Lower lobe of right lung (tissue), 2 donors: ENCODE data around the gene ABI1. TPM values are rescaled to one million over a fixed set of nuclear protein-coding genes. Genes with fewer than 3 reads are reported as not detected.
A peak's percentile ranks its signal among the peaks of the same experiment; 100 is the strongest.

Experiments used
- ATAC-seq, 2 donors: fragments of 200-7000 bp; cut with Tn5 transposase; one replicate each; pipeline ENCODE4 v1.9.1; 2020 to 2022; ENCODE audit warnings: mild to moderate bottlenecking in 2 of 2, moderate library complexity in 2 of 2
- DNase-seq: peaks from one replicate; pipeline ENCODE4 v3.0.0-alpha.2; 2020
- H3K27ac ChIP-seq: fragments of 200-600 bp; one replicate; pipeline ENCODE4 v1.8.0; 2022
- H3K27me3 ChIP-seq: fragments of 200-600 bp; one replicate; pipeline ENCODE4 v1.8.0; 2022; ENCODE audit warnings: low read depth
- H3K36me3 ChIP-seq: fragments of 200-600 bp; one replicate; pipeline ENCODE4 v1.8.0; 2022; ENCODE audit warnings: mild to moderate bottlenecking
- H3K4me1 ChIP-seq: fragments of 200-600 bp; one replicate; pipeline ENCODE4 v1.8.0; 2022
- H3K4me3 ChIP-seq: fragments of 200-600 bp; one replicate; pipeline ENCODE4 v1.8.0; 2022; ENCODE audit warnings: mild to moderate bottlenecking
- H3K9me3 ChIP-seq: fragments of 200-600 bp; one replicate; pipeline ENCODE4 v1.8.0; 2022
- intact Hi-C: fragments of 100-400 bp; cut with DNase I; formaldehyde crosslinking; loops from one replicate; pipeline ENCODE4 v1.11.0; 2022
- total RNA-seq: library from RNA; stranded (reverse); fragmentation: NEBNext Ultra II Directional; extraction: Animal tissue kit (Norgen Biotek cat#: 25700); gene quantifications from one replicate; pipeline ENCODE4 v1.2.1, GENCODE V29; 2021
- TF ChIP-seq, protein P1 (sequence below): fragments of 200-600 bp; IDR thresholded peaks from one replicate; pipeline ENCODE4 v1.8.0; 2022; ENCODE audit warnings: antibody characterized with exemption, mild to moderate bottlenecking
- donor health status: DM: no; HTN: yes; CAD: no; lungs with severe emphysema.

Gene ABI1
- total RNA-seq, 1 donor from 2014 or later: 65.1 TPM

DNA sequence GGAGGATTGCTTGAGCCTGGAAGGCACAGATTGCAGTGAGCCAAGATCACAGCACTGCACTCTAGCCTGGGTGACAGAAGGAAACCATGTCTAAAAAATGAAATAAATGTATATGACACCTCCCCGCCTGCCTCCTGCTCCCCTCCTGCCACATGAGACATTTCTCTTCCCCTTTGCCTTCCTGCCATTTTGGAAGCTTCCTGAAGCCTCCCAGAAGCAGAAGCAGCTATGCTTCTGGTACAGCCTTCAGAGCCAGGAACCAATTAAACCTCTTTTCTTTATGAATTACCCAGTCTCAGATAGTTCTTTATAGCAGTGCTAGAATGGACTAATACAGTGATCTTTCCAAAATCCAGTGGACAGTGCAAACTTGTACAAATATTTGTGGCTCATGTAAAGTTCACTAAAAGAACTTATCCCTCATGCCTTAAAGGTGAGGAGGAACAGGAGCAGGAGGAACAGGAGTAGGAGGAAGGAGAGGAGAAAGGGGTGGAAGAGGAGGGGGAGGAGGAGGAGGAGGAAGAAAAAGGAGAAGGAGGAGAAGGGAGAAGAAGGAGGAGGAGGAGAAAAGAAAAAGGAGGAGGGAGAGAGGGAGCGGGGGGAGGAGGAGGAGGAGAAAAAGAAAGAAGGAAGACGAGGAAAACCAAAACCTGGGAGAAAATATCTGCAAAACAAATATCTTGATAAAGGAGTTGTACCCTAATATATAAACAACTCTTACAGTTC, 2.8 kb upstream of the ABI1 start:
- no peaks in the 10 kb centered on the region for H3K9me3 ChIP-seq
- peaks cover 14% of the 10 kb centered on the region for H3K4me1 ChIP-seq
- H3K27ac ChIP-seq: no peak overlapping the region
- H3K36me3 ChIP-seq: no peaks in the 10 kb centered on the region
- no peak overlapping the region for H3K4me3 ChIP-seq
- no peak for DNase-seq
- TF ChIP-seq, protein P1, sequence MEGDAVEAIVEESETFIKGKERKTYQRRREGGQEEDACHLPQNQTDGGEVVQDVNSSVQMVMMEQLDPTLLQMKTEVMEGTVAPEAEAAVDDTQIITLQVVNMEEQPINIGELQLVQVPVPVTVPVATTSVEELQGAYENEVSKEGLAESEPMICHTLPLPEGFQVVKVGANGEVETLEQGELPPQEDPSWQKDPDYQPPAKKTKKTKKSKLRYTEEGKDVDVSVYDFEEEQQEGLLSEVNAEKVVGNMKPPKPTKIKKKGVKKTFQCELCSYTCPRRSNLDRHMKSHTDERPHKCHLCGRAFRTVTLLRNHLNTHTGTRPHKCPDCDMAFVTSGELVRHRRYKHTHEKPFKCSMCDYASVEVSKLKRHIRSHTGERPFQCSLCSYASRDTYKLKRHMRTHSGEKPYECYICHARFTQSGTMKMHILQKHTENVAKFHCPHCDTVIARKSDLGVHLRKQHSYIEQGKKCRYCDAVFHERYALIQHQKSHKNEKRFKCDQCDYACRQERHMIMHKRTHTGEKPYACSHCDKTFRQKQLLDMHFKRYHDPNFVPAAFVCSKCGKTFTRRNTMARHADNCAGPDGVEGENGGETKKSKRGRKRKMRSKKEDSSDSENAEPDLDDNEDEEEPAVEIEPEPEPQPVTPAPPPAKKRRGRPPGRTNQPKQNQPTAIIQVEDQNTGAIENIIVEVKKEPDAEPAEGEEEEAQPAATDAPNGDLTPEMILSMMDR: no peak
- no peak for ATAC-seq
- H3K27me3 ChIP-seq: no peaks in the 10 kb centered on the region
- intact Hi-C loops: no loop called here

DNA sequence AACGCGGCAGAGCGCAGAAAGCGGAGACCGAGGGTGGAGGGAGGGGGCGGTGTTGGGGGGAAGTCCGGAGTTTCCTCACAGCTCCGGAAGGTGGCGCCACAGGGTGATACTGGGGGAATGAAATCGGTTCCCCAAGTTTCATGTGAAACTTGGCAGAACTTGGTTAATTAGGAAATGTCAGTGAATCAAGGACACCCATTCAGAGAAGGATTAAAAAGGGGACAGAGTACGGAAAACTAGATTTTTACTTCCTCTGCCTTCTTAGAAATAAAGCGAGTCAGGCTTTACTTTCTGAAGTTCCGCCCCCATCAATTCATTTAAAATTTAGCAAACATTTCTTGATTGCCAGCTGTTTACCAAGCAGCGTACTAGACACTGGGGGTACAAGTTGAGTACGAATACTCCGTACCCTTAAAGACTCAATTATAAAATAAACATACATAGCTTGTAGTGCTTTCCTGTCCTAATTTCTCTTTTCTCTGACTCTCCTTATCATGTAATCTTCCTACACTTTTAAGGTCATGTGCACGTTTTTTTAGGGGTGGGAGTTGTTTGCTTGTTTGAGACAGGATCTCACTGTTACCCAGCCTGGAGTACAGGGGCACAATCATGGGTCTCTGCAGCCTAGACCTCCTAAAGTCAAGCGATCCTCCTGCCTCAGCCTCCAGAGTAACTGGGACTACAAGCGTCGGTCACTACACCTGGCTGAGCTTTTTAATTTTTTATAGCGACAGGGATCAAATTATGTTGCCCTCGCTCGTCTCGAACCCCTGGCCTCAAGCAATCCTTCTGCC, 644 bp upstream of the ABI1 start:
- H3K4me1 ChIP-seq: peaks cover 28% of the 10 kb centered on the region
- H3K27me3 ChIP-seq: no peaks in the 10 kb centered on the region
- H3K36me3 ChIP-seq: no peaks in the 10 kb centered on the region
- no peak for ATAC-seq
- intact Hi-C loops: no loop called here
- no peak overlapping the region for H3K27ac ChIP-seq
- no peaks in the 10 kb centered on the region for H3K9me3 ChIP-seq
- TF ChIP-seq, protein P1: peak; percentile 78
- peak overlapping the region; percentile 99 for H3K4me3 ChIP-seq
- no peak for DNase-seq

DNA sequence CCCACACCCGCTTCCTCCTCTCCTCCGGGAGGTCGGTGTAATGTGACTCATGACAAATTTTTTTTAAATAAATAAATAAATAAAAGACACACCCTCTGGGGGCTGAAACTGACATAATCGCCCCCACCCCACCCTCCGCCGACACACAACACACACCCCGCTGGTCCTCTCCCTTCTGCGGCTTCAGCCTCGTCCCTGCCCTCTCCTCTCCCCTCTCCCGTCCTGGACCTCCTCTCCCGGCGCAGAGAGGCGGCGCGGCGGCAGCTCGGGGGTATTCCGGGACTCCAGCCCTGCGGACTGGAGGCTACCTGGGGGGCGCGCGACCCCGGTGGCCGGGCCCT, 686 bp downstream of the ABI1 start:
- Histone ChIP-seq H3K27me3 (no peaks in the 10 kb centered on the region), H3K9me3 (no peaks in the 10 kb centered on the region), H3K4me1 (peaks cover 42% of the 10 kb centered on the region), H3K4me3 (peak overlapping the region; percentile 99), H3K27ac (peak overlapping the region; percentile 98), H3K36me3 (no peaks in the 10 kb centered on the region)
- TF ChIP-seq, protein P1: no peak
- DNase-seq (peak; percentile 76), ATAC-seq (peak; percentile 68 to 69)
- intact Hi-C loops: no loop called here

DNA sequence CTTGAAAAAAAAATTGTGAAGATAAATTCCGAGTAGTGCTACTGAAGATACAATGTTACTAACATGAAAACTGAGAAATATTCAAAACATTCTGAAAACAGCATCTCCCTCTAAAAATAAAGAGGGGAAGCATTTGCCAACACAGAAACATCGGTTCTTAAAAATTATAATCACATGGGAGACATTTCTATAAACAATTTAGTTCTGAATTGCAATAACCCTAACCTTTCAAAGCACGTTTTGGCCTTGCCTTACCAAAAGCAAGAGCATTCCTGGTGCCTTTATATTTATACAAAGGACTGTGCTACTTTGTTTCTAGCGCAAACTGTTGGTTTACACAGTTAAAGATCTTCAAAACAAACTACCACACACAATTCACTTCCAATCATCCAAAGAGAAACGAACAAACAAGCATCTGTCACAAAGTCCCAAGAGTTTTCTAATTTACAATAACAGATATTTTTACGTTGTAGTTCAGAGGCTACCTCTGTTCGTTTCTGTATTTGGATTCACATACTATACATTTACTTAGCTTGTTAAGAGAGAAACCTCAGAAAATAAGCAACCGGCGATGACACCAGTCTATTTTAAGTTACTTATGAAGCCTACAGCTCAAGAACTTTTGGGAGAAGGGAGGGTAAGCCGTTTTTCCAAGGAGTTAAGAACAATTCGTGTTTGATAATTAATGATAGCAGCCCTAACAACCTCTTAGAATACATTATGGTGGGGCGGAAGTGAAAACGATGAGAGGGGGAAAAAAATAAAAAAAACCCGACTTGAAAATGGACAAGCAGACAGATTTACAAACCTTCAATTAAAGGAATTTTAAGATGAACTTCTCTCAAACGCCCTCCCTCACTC, 1.3 kb downstream of the ABI1 start:
- intact Hi-C loops: no loop called here
- H3K4me1 ChIP-seq: peaks cover 48% of the 10 kb centered on the region
- H3K27ac ChIP-seq: peak overlapping the region; percentile 98

DNA sequence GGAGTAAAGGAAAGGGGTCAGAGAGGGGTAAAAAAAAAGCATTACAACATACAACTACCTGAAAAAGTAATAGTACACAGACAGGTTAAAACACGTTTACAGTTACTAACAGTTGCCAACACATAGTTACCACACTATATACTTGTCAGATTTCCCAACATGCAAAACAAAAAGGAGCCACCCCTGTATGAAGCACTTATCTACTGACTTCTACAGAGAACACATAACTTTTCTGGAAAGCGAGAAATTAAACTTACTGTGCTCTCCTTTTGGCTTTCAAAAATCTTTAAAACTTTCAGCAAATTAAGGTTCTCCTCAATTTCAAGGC, 2.1 kb downstream of the ABI1 start:
- H3K36me3 ChIP-seq: no peaks in the 10 kb centered on the region
- ATAC-seq (no peak), DNase-seq (no peak)
- peaks cover 56% of the 10 kb centered on the region for H3K4me1 ChIP-seq
- H3K9me3 ChIP-seq: no peaks in the 10 kb centered on the region
- peak overlapping the region; percentile 98 for H3K27ac ChIP-seq
- TF ChIP-seq, protein P1: no peak
- intact Hi-C loops: no loop called here
- H3K4me3 ChIP-seq: peak overlapping the region; percentile 99
- no peaks in the 10 kb centered on the region for H3K27me3 ChIP-seq

More for the DNA sequence above, 1.3 kb downstream of the ABI1 start:
- H3K9me3 ChIP-seq: no peaks in the 10 kb centered on the region
- TF ChIP-seq, protein P1: no peak
- no peaks in the 10 kb centered on the region for H3K36me3 ChIP-seq
- DNase-seq: no peak
- no peak for ATAC-seq
- no peaks in the 10 kb centered on the region for H3K27me3 ChIP-seq
- peak overlapping the region; percentile 99 for H3K4me3 ChIP-seq
